GM12891 (cell line): ENCODE results near the gene COL12A1.

Experiments used
- POLR2A ChIP-seq: IDR thresholded peaks from 2 replicates; pipeline ENCODE4 v1.6.1; 2011; ENCODE audit warnings: low read depth, low read length, control low read depth
- POLR2AphosphoS5 ChIP-seq: IDR thresholded peaks from 2 replicates; pipeline ENCODE4 v1.6.1; 2011; ENCODE audit warnings: low read depth, low read length, control low read depth

- TF ChIP-seq POLR2AphosphoS5 (no peak), POLR2A (no peak)
These were observed 79.3 kb downstream of the COL12A1 start for GRCh38 chr6:75126518-75126917.
